H1 (cell line): ENCODE measurements around the gene SNRNP70.

Experiments used
- CTCF ChIP-seq, 3 experiments: IDR thresholded peaks; 1 replicate in 2 of 3; 2 replicates in 1 of 3; pipeline versions ENCODE4 v1.5.1 to v1.6.1; 2011; ENCODE audit warnings: low read length in 3 of 3, mild to moderate bottlenecking in 3 of 3, inconsistent platforms in 2 of 3, low read depth in 1 of 3, moderate library complexity in 1 of 3; ENCODE audit not compliant: insufficient read depth in 1 of 3; ENCODE audit errors: control extremely low read depth in 1 of 3
- FOSL1 ChIP-seq: IDR thresholded peaks from 2 replicates; pipeline ENCODE4 v1.6.1; 2011; ENCODE audit warnings: mild to moderate bottlenecking, low read depth, low read length, moderate library complexity; ENCODE audit not compliant: insufficient read depth
- MAFK ChIP-seq: IDR thresholded peaks from 2 replicates; pipeline ENCODE4 v1.6.1; 2012; ENCODE audit warnings: low read depth, mild to moderate bottlenecking, improper control_type of control experiment, low read length
- MAX ChIP-seq: IDR thresholded peaks from 2 replicates; pipeline ENCODE4 v1.6.1; 2012; ENCODE audit warnings: inconsistent platforms
- POLR2A ChIP-seq, 2 experiments: IDR thresholded peaks; 1 replicate in 1 of 2; 2 replicates in 1 of 2; pipeline ENCODE4 v1.6.1; 2011; ENCODE audit warnings: low read depth in 2 of 2, low read length in 2 of 2, mild to moderate bottlenecking in 2 of 2; ENCODE audit errors: control extremely low read depth in 1 of 2
- POLR2AphosphoS5 ChIP-seq: IDR thresholded peaks from 2 replicates; pipeline ENCODE4 v1.6.1; 2011; ENCODE audit warnings: low read depth, low read length
- SIX5 ChIP-seq: IDR thresholded peaks from 2 replicates; pipeline ENCODE4 v1.6.1; 2011; ENCODE audit warnings: mild to moderate bottlenecking, low read depth, low read length
- TAF1 ChIP-seq: IDR thresholded peaks from 2 replicates; pipeline ENCODE4 v1.6.1; 2011; ENCODE audit warnings: mild to moderate bottlenecking, low read depth, low read length
- TBP ChIP-seq: IDR thresholded peaks from 2 replicates; pipeline ENCODE4 v1.6.1; 2011; ENCODE audit warnings: low read depth, low read length, improper control_type of control experiment

GRCh38 chr19:49071860-49072547 lies 13.2 kb upstream of the SNRNP70 start:
- TF ChIP-seq FOSL1 (no peak), TAF1 (no peak), MAFK (no peak), CTCF (IDR thresholded peaks at IDR 0.05; ENCODE audit: control extremely low read depth in 1 of 3, insufficient read depth in 1 of 3, low read depth in 1 of 3, low read length in 3 of 3) (no peak), TBP (no peak), POLR2A (IDR thresholded peaks at IDR 0.05; ENCODE audit: control extremely low read depth in 1 of 2, low read depth in 2 of 2, low read length in 2 of 2) (no peak), SIX5 (no peak), POLR2AphosphoS5 (no peak), MAX (peak; percentile 97)
